ENCODE data around the gene PKIB.

The PKIB gene

DNA sequence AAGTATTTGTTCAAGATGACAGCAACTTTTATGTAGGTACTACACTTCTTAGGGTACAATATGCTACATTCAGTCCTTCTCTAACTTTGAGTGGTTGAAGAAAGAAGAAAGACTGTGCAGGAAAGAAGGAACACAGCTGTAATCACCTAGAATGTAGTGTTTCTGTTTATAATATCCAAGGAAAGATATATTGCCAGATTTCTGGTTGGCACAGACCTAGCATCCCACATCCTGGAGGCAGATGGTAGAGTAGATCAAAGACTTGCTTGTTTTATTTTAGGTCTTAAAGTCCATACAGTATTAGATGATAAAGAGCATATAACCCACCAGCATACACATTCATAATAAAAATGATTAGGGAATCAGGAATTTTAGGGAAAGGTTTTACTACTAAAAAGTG is 156.1 kb downstream of the PKIB start:
- Histone ChIP-seq H3F3A (ENCODE audit: insufficient read depth, low read length) (no peaks in the 10 kb centered on the region), H3K4me1 (ENCODE audit: low read length) (no peaks in the 10 kb centered on the region), H4K20me1 (ENCODE audit: insufficient read depth, low read length) (no peaks in the 10 kb centered on the region), H3K36me3 (replicated peaks; ENCODE audit: insufficient read depth, low read length) (no peaks in the 10 kb centered on the region), H3K79me2 (ENCODE audit: low read length) (no peaks in the 10 kb centered on the region), H3K4me2 (ENCODE audit: low read depth, low read length) (no peak overlapping the region), H3K9me2 (replicated peaks; ENCODE audit: insufficient read depth, low read length) (no peaks in the 10 kb centered on the region), H2AFZ (ENCODE audit: low read length) (no peak overlapping the region), H3K4me3 (ENCODE audit: low read length) (no peak overlapping the region), H3K9me3 (replicated peaks; ENCODE audit: insufficient read depth, low read length) (no peaks in the 10 kb centered on the region), H3K27ac (ENCODE audit: low read length) (no peak overlapping the region), H3K27me3 (replicated peaks; ENCODE audit: insufficient read depth, low read length) (no peaks in the 10 kb centered on the region), H3K9ac (ENCODE audit: low read length) (no peak overlapping the region)
- TF ChIP-seq EZH2phosphoT487 (IDR thresholded peaks at IDR 0.05; ENCODE audit: low read length) (no peak), EZH2 (optimal IDR thresholded peaks at IDR 0.05; ENCODE audit: low read depth, low read length) (no peak)
- TF ChIP-seq, protein P1, sequence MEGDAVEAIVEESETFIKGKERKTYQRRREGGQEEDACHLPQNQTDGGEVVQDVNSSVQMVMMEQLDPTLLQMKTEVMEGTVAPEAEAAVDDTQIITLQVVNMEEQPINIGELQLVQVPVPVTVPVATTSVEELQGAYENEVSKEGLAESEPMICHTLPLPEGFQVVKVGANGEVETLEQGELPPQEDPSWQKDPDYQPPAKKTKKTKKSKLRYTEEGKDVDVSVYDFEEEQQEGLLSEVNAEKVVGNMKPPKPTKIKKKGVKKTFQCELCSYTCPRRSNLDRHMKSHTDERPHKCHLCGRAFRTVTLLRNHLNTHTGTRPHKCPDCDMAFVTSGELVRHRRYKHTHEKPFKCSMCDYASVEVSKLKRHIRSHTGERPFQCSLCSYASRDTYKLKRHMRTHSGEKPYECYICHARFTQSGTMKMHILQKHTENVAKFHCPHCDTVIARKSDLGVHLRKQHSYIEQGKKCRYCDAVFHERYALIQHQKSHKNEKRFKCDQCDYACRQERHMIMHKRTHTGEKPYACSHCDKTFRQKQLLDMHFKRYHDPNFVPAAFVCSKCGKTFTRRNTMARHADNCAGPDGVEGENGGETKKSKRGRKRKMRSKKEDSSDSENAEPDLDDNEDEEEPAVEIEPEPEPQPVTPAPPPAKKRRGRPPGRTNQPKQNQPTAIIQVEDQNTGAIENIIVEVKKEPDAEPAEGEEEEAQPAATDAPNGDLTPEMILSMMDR (IDR thresholded peaks at IDR 0.05; ENCODE audit: low read length), result no peak
- DNase-seq, result no peak

DNA sequence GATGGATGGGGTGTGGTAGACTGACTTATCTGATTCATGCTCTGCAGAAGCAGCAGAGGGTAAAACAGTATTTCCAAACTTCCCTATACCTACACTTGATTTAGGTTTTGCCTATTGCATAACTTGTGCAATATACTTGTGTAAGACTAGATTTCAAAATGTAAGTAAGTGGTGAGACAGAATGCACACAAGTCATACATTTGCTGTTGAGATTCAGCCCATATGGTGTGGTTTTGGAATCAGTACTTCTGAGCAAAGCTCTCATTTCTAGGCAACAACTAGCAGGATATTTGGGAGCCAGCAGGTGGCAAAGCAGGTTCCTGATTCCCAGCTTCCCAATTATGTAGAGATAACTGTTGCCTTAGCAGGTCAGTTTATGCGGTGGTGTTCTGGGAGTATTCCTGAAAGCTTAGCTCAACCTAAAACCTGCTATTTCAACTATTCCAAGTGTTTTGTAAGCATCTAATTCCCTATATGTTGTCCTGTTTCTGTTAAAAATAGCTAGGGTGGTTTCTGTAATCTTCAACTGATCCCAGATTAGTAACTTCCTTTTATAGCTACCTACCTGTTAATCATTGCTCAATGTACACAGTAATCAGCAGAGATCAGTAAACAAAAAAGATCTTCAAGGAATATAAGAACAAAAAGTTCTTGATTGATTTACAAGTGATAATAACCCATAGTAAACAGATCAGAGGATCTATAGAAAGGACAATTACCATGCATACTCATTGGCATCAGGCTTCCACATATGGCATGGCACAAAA is 160.8 kb downstream of the PKIB start:
- no peak for DNase-seq
- Histone ChIP-seq H3F3A (ENCODE audit: insufficient read depth, low read length) (no peaks in the 10 kb centered on the region), H3K9me2 (replicated peaks; ENCODE audit: insufficient read depth, low read length) (no peaks in the 10 kb centered on the region), H3K4me3 (ENCODE audit: low read length) (no peak overlapping the region), H3K9me3 (replicated peaks; ENCODE audit: insufficient read depth, low read length) (no peaks in the 10 kb centered on the region), H3K27ac (ENCODE audit: low read length) (no peak overlapping the region), H3K9ac (ENCODE audit: low read length) (no peak overlapping the region), H3K27me3 (replicated peaks; ENCODE audit: insufficient read depth, low read length) (no peaks in the 10 kb centered on the region), H2AFZ (ENCODE audit: low read length) (no peak overlapping the region), H3K4me2 (ENCODE audit: low read depth, low read length) (no peak overlapping the region), H3K36me3 (replicated peaks; ENCODE audit: insufficient read depth, low read length) (no peaks in the 10 kb centered on the region), H3K4me1 (ENCODE audit: low read length) (no peaks in the 10 kb centered on the region), H4K20me1 (ENCODE audit: insufficient read depth, low read length) (no peaks in the 10 kb centered on the region), H3K79me2 (ENCODE audit: low read length) (no peaks in the 10 kb centered on the region)
- TF ChIP-seq EZH2phosphoT487 (IDR thresholded peaks at IDR 0.05; ENCODE audit: low read length), result no peak
- no peak for TF ChIP-seq EZH2 (optimal IDR thresholded peaks at IDR 0.05; ENCODE audit: low read depth, low read length)
- TF ChIP-seq, protein P1 (IDR thresholded peaks at IDR 0.05; ENCODE audit: low read length), result no peak

DNA sequence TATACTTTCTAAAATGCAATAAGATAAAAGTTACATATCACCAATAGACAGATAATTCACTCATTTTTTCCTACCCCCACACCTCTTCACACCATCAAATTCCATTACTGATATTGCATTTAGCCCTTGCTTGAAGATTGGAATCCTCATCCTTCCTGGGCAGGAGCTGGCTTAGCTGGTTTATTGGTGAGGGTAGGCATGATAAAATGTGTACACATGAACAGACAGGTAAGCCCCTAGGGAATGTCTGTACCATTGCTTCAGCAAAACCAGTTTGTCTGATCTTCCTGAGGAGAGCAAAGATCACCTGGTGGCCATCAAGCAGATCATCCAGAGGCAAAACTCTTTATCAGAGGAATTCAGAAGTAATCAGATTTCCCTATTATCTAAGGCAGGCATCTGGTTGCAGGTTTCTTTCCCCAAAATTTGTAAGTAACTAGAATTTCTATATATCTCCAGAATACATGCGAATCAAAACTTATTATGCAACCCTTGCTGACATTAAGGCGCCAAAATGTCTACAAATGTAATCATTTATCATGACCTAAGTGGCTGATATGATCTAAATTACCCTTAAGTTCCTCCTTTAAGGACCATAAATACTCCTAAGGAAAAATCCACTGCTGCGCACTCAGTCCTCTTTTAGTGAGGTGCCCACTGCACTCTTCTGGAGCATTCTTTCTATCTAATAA is 162.7 kb downstream of the PKIB start:
- no peaks in the 10 kb centered on the region for H4K20me1 ChIP-seq (ENCODE audit: insufficient read depth, low read length)
- H2AFZ ChIP-seq (ENCODE audit: low read length), result no peak overlapping the region
- no peak for DNase-seq
- no peaks in the 10 kb centered on the region for H3K4me1 ChIP-seq (ENCODE audit: low read length)
- no peaks in the 10 kb centered on the region for H3K79me2 ChIP-seq (ENCODE audit: low read length)
- no peak overlapping the region for H3K4me2 ChIP-seq (ENCODE audit: low read depth, low read length)
- H3K4me3 ChIP-seq (ENCODE audit: low read length), result no peak overlapping the region
- no peak overlapping the region for H3K27ac ChIP-seq (ENCODE audit: low read length)
- no peaks in the 10 kb centered on the region for H3K9me3 ChIP-seq (replicated peaks; ENCODE audit: insufficient read depth, low read length)
- no peaks in the 10 kb centered on the region for H3K36me3 ChIP-seq (replicated peaks; ENCODE audit: insufficient read depth, low read length)
- no peaks in the 10 kb centered on the region for H3F3A ChIP-seq (ENCODE audit: insufficient read depth, low read length)
- TF ChIP-seq EZH2 (optimal IDR thresholded peaks at IDR 0.05; ENCODE audit: low read depth, low read length), result no peak
- no peak for TF ChIP-seq EZH2phosphoT487 (IDR thresholded peaks at IDR 0.05; ENCODE audit: low read length)
- TF ChIP-seq, protein P1 (IDR thresholded peaks at IDR 0.05; ENCODE audit: low read length), result no peak
- no peak overlapping the region for H3K9ac ChIP-seq (ENCODE audit: low read length)
- H3K9me2 ChIP-seq (replicated peaks; ENCODE audit: insufficient read depth, low read length), result no peaks in the 10 kb centered on the region
- H3K27me3 ChIP-seq (replicated peaks; ENCODE audit: insufficient read depth, low read length), result no peaks in the 10 kb centered on the region
